Mononuclear cell (primary cell): ENCODE measurements around the gene SCPEP1. TPM values are rescaled to one million over a fixed set of nuclear protein-coding genes. Genes with fewer than 3 reads are reported as not detected.
"Not testable (repeated sequence)": the region's sequence is repeated elsewhere in the genome, so short reads cannot be mapped to it uniquely, and the experiment has no call there.

Experiments used
- H3K27me3 ChIP-seq: 2 replicates; pipeline ENCODE4 v1.6.0; 2011; ENCODE audit warnings: low read length, control low read depth; ENCODE audit not compliant: insufficient read depth
- H3K4me1 ChIP-seq: 2 replicates; pipeline ENCODE4 v1.5.1; 2011; ENCODE audit warnings: mild to moderate bottlenecking, low read length, control low read depth; ENCODE audit not compliant: insufficient read depth
- H3K4me3 ChIP-seq: 2 replicates; pipeline ENCODE4 v1.5.1; 2011; ENCODE audit warnings: mild to moderate bottlenecking, low read length, moderate library complexity
- H3K9me3 ChIP-seq: 2 replicates; pipeline ENCODE4 v1.5.1; 2011; ENCODE audit warnings: low read depth, mild to moderate bottlenecking, control low read depth, low read length
- total RNA-seq: library from RNA; depleted of rRNA; stranded (reverse); fragments of >200 nt; gene quantifications from one replicate; pipeline ENCODE4 v1.2.3, GENCODE V29; 2012

The SCPEP1 gene
- total RNA-seq, 1 donor, result 106 TPM

DNA sequence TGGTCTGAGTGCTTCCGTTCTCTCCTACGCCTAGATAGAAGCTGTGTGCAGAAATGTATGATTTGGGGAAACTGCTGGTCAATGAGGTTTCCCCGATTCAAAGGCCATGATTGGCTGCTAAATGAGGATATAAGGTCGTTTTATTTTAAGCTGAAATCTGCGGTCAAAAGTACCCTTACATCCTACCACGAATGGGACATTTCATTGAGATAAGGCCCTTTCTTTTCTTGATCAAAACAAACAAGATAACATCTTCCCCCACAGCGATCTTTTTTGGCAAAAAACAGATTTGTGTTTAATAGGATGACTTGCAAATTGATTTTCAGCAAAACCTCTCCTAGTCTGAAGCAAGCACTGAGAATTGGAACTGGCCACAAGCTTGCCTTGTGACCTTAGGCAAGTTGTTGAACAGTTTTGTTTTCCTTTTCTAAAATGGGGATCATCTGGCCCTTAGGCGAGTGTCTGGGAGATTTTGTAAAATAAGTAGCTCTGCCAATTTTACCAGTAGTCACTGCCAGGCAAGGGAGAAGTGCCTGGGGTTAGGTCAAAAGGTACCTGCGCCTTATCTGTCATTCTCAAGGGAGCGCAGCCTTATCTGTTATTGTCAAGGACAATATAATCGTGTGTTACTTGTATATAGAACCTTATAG is 635 bp downstream of the SCPEP1 start:
- Histone ChIP-seq H3K9me3 (no peaks in the 10 kb centered on the region), H3K27me3 (no peaks in the 10 kb centered on the region), H3K4me3 (peak overlapping the region; percentile 60), H3K4me1 (peaks cover 51% of the 10 kb centered on the region)

DNA sequence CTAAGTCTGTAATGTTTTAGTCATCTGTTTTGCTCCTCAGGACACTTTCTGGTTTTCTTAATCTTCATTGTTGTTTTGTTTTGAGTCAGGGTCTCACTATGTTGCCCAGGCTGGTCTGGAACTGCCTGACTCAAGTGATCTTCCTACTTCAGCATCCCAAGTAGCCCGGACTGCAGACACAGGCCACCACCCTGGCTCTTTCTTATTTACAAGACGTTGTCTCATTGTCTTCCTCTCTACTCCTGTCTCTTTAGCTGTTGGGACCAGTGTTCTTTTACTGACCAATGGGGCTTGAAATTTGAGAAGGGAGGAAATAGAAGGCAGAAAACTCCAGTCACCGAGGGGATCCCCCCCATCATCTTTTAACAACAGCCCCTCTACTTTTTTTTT is 1.2 kb downstream of the SCPEP1 start:
- no peaks in the 10 kb centered on the region for H3K9me3 ChIP-seq
- no peaks in the 10 kb centered on the region for H3K27me3 ChIP-seq
- peak overlapping the region; percentile 60 for H3K4me3 ChIP-seq
- peaks cover 57% of the 10 kb centered on the region for H3K4me1 ChIP-seq

DNA sequence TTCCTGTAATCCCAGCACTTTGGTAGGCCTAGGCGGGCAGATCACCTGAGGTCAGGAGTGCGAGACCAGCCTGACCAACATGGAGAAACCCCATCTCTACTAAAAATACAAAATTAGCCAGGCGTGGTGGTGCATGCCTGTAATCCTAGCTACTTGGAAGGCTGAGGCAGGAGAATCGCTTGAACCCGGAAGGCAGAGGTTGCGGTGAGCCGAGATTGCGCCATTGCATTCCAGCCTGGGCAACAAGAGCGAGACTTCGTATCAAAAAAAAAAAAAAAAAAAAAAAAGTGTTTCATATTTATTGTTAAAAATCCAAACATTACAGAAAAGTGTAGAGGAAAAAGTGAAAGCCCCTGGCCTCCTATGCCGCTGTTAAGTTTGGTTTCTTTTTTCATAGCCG is 2.6 kb downstream of the SCPEP1 start:
- H3K4me3 ChIP-seq, H3K9me3 ChIP-seq, H3K27me3 ChIP-seq: not testable (repeated sequence)
- peaks cover 71% of the 10 kb centered on the region for H3K4me1 ChIP-seq

DNA sequence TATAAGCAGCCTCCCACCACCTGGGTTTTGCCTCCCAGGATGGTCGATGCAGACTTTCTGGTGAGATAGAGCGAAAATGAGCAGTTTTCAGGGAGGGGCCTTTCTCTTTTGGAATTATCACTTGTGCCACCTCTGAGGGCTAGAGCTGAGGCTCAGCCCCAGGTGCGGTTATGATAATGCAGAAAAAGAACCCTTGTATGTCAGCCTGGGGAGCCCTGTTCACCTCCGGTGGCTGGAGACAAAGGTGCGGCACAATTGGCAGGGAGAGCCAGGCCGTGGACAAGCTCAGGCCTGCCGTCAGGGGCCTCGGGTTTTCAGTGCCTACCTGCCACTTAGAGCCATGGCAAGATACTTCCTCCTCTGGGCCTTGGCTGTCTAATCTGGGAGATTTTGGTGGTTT is 4.4 kb downstream of the SCPEP1 start:
- Histone ChIP-seq H3K4me3 (no peak overlapping the region), H3K27me3 (no peaks in the 10 kb centered on the region)

DNA sequence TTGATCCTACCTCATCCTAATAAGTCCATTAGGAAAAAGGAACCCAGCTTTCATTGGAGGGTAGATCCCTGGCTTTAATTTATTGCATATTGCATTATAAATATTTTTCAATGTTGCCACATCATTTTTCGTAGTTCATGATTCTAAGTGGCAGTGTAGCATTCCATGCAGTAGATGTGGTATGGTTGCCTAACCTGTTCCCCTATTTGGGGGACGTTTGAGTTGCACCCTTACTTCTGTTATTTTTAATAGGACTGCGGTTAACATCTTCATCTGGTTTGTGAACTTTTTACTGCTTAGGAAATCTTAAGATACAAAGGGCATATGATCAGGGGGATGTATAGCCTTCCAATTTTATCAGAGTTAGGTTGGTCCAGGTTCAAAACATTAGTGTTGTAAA is 5.4 kb downstream of the SCPEP1 start:
- Histone ChIP-seq H3K27me3 (no peaks in the 10 kb centered on the region), H3K9me3 (no peaks in the 10 kb centered on the region), H3K4me1 (peaks cover 80% of the 10 kb centered on the region), H3K4me3 (no peak overlapping the region)

More for the DNA sequence above, 4.4 kb downstream of the SCPEP1 start:
- Histone ChIP-seq H3K4me1 (peaks cover 83% of the 10 kb centered on the region), H3K9me3 (no peaks in the 10 kb centered on the region)

DNA sequence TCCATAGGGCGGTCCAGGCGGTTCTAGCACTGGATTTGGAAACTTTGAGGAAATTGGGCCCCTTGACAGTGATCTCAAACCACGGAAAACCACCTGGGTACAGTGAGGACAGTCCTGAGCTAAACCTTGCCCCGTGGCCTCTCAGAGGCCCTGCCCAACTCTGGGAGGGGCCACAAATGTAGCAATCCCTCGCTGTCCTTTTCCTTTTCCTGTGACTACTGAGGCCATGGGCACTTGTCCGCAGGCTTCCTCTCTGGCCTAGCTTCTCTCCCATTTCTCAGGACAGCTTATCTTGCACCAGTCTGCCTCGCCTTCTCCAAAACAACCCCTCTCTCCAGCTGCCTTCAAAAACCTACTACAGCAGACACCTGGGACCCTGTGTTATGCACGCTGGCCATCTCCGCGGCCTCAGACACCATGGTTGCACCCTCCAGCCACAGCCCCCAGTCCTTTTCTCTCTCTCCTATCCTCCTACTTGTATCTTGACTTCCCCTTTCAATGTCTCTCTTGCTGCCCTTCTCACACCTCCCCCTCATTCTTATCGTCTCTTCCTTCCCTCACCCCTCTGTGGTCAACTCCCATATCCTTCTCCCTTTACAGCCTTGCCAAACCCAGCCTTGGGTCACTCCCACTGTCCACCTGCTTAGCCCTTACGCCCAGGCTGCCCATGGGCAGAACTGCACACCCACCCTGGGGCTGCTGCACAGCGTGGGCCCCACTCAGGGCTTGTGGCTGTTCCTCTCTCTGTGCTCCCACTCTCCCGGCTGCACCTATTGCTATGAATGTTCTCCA is 7.6 kb downstream of the SCPEP1 start:
- Histone ChIP-seq H3K4me3 (no peak overlapping the region), H3K4me1 (peaks cover 63% of the 10 kb centered on the region), H3K9me3 (no peaks in the 10 kb centered on the region), H3K27me3 (no peaks in the 10 kb centered on the region)

DNA sequence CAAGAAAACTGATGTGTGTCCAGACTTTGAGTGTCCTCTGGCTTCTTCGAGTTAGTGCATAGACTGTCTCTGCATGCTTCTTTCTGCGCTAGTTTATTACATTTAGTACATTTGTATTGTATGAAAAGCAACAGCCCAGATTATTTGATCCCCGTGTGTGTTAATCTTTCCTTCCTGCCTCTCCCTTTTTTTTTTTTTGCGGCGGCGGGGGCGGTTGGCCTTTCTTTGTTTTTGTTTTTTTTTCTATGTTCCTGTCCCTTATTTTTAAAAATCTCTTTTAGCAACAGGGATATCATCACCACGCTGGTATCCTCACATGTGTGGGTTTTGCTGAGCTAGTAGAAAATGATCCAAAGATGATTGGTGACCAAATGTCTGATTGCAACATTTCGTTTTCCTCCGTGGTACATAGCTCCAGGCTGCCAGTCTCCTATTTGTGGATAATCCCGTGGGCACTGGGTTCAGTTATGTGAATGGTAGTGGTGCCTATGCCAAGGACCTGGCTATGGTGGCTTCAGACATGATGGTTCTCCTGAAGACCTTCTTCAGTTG is 9.4 kb downstream of the SCPEP1 start:
- Histone ChIP-seq H3K4me3 (no peak overlapping the region), H3K27me3 (no peaks in the 10 kb centered on the region), H3K4me1 (peaks cover 49% of the 10 kb centered on the region), H3K9me3 (no peaks in the 10 kb centered on the region)

DNA sequence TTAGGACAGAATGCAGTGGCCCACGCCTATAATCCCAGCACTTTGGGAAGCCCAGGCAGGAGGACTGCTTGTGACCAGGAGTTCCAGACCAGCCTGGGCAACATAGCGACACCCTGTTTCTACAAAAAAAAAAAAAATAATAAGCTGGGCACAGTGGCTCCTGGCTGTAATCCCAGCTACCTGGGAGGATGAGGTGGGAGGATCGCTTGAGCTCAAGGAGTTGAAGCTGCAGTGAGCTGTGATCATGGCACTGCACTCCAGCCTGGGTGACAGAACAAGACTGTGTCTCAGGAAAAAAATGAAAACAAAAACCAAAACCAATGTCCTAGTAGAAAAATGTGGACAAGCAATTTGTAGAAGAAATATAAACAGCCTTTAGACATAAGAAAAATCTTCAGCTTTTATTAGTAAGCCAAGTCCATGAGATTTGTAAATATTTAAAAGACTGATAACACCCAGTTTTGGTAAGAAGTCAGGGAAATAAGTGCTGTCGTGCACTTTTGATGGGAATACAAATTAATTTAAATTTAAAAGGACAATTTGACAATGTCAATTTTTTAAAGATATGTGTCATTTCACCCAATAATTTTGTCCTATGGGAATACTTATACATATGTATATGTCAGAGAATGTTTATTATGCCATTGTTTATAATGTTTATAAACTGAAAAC is 11.1 kb downstream of the SCPEP1 start:
- Histone ChIP-seq H3K4me1 (peaks cover 32% of the 10 kb centered on the region), H3K4me3 (no peak overlapping the region), H3K9me3 (no peaks in the 10 kb centered on the region), H3K27me3 (no peaks in the 10 kb centered on the region)

DNA sequence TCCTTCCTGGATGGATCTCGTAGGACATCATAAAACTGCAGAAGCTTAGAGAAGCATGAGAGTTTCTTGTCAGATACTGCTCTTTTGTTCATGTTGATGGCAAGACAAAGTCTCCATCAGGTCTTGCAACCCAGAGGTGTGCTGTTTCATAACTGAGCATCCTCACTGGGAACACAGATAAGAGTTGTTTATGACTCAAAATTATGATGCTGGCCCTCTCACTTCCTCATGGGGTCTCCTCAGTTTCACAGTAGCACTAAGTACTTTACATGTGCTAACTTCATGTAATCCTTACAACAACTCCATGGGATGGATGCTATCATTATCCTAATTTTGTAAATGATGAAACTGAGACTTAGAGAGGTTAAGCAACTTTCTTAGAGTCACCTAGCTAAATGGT is 14.4 kb downstream of the SCPEP1 start:
- Histone ChIP-seq H3K9me3 (no peaks in the 10 kb centered on the region), H3K4me3 (no peak overlapping the region), H3K27me3 (no peaks in the 10 kb centered on the region), H3K4me1 (no peaks in the 10 kb centered on the region)

DNA sequence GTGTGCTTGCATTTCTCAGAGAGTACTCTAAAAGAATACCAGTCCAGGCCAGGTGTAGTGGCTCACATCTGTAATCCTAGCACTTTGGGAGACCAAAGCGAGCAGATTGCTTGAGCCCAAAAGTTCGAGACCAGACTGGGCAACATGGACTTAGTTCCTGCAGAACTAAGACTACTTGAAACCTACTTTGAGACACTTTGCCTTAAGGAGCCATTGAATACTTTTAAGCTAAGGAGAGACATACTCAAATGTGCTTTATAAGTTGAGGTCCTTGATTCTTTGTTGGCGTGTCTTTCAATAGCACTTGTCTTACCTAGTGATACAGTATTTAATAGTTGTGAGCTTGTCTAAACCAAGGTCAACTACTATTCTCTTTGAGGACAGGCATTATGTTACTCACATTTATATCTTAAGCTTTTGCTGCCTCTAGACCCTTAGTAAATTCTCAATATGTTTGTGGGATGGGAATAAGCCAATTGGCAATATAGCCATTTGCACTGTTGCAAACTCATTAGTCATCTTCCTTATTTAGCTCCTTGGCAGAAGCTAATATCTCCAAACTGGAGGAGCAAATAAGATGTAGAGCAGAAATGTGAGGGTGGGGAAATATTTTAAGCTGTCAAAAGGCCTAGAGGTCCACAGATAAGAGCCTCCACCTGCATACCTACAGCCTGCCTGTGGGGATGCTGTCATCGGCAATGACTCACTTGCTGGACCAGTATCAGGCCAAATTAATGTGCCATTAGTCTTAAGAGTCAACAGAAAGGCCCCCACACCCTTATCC is 16.3 kb downstream of the SCPEP1 start:
- Histone ChIP-seq H3K9me3 (no peaks in the 10 kb centered on the region), H3K27me3 (no peaks in the 10 kb centered on the region), H3K4me3 (no peak overlapping the region)

DNA sequence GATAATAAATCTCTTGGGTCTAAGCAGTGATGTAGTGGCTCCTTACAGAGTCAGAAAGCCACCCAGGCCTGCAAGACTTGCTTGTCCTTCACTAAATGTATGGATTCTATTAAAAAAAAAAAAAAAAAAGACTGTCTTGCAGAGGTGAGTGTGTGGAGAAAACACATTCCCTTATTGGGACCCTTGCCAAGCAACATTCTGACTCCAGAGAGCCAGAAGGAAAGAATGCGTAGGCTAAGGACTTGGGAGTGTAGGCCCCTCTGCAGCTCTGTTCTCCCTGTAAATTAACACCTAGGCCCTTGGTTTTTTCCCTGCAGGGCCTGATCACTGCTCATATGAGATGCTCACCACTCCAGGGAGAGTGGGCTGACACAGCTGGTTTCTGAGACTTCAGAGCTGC is 17.8 kb downstream of the SCPEP1 start:
- no peaks in the 10 kb centered on the region for H3K9me3 ChIP-seq
- no peaks in the 10 kb centered on the region for H3K27me3 ChIP-seq
- no peaks in the 10 kb centered on the region for H3K4me1 ChIP-seq

More for the DNA sequence above, 16.3 kb downstream of the SCPEP1 start:
- no peaks in the 10 kb centered on the region for H3K4me1 ChIP-seq

DNA sequence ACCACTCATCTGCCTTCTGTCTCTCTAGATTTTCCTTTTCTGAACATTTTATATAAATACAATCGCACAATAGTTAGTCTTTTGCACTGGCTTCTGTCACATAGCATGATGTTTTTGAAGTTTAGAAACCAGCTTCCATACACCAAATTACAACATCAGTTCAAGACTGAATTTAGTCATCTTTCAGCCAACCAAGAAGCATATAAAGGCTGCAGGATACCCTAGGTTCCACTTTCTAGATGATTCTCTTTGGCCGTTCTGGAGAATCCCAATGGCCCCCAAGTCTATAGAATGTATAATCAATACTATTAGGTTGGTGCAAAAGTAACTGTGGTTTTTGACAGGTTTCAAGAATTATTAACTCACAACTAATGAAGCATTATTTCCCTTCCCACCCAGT is 19.4 kb downstream of the SCPEP1 start:
- no peaks in the 10 kb centered on the region for H3K9me3 ChIP-seq
- H3K4me3 ChIP-seq, result no peak overlapping the region
- no peaks in the 10 kb centered on the region for H3K27me3 ChIP-seq
- H3K4me1 ChIP-seq, result no peaks in the 10 kb centered on the region

More for the DNA sequence above, 17.8 kb downstream of the SCPEP1 start:
- no peak overlapping the region for H3K4me3 ChIP-seq

DNA sequence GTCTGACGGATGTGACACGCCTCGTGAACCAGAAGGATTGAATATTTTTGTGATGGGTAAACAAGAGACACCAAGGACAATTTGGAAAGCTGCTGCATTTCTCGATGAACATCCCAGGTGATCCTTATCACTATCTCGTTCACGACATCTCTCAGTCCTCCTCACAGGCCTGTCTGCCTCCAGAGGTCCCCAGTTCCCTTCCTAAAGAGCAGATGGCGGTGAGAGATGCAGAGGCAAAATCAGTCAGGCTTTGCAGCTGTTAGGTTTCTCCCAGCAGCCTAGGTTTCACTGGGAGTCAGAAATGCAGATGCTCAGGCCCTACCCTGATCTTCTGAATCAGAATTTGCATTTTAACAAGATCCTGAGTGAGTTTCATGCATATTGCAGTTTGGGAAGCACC is 23.6 kb downstream of the SCPEP1 start:
- H3K9me3 ChIP-seq, result no peaks in the 10 kb centered on the region
- H3K4me3 ChIP-seq, result no peak overlapping the region
- peaks cover 32% of the 10 kb centered on the region for H3K4me1 ChIP-seq
- no peaks in the 10 kb centered on the region for H3K27me3 ChIP-seq

DNA sequence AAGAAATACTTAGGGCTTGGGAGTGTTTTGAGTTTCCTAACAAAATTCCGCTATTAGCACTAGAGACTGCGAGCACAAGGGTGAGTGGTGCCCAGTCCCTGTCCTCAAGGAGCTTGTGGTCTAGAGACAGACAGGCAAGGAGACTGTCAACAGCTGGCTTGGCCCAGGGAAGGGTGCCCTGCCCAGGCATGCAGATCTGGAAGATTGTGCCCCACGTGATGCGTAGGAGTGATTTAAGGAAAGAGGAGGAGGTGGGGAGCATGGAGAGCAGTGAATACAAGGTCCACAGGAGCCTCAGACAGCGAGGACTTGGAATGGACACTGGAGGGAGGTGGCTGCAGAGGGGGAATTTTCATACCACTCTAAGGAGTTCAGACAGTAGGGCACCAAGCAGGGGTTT is 25.0 kb downstream of the SCPEP1 start:
- no peaks in the 10 kb centered on the region for H3K27me3 ChIP-seq

More for the DNA sequence above, 25.0 kb downstream of the SCPEP1 start:
- Histone ChIP-seq H3K4me3 (no peak overlapping the region), H3K9me3 (no peaks in the 10 kb centered on the region), H3K4me1 (peaks cover 32% of the 10 kb centered on the region)
